ENCODE results near the gene EMP3.

The EMP3 gene

GRCh38 chr19:48318286-48318987 lies 6.9 kb upstream of the EMP3 start:
- no peak for DNase-seq

- peak; percentile 92 for DNase-seq
Measured at GRCh38 chr19:48319647-48320541, 5.5 kb upstream of the EMP3 start.

- peak; percentile 98 for DNase-seq
Measured at GRCh38 chr19:48321372-48321621, 4.1 kb upstream of the EMP3 start.

- DNase-seq, result peak; percentile 99
Measured at GRCh38 chr19:48321622-48322591, 3.4 kb upstream of the EMP3 start.

- peak; percentile 58 for DNase-seq
Measured at GRCh38 chr19:48329167-48329891, 4.0 kb downstream of the EMP3 start.

GRCh38 chr19:48330012-48330681 lies 4.8 kb downstream of the EMP3 start:
- DNase-seq, result peak; percentile 87

- no peak for DNase-seq
Measured at GRCh38 chr19:48332351-48332661, 7.0 kb downstream of the EMP3 start.

- DNase-seq, result peak; percentile 93
Measured at GRCh38 chr19:48332662-48333466, 7.5 kb downstream of the EMP3 start.

GRCh38 chr19:48333467-48334384 lies 8.4 kb downstream of the EMP3 start:
- DNase-seq, result peak; percentile 93

- no peak for DNase-seq
Measured at GRCh38 chr19:48338253-48338755, 13.0 kb downstream of the EMP3 start.

GRCh38 chr19:48338802-48339503 lies 13.6 kb downstream of the EMP3 start:
- DNase-seq, result no peak

- no peak for DNase-seq
Measured at GRCh38 chr19:48340995-48341394, 15.6 kb downstream of the EMP3 start.

GRCh38 chr19:48341515-48342413 lies 16.4 kb downstream of the EMP3 start:
- no peak for DNase-seq

- no peak for DNase-seq
Measured at GRCh38 chr19:48342414-48342738, 17.0 kb downstream of the EMP3 start.

GRCh38 chr19:48342841-48343540 lies 17.6 kb downstream of the EMP3 start:
- no peak for DNase-seq

GRCh38 chr19:48344892-48345291 lies 19.5 kb downstream of the EMP3 start:
- no peak for DNase-seq

GRCh38 chr19:48346191-48346590 lies 20.8 kb downstream of the EMP3 start:
- DNase-seq, result no peak

- no peak for DNase-seq
Measured at GRCh38 chr19:48348045-48348444, 22.7 kb downstream of the EMP3 start.
